ENCODE measurements around the gene CTAGE9. TPM values are rescaled to one million over a fixed set of nuclear protein-coding genes. Genes with fewer than 3 reads are reported as not detected.

CTAGE9 gene
- total RNA-seq, 1 experiment from 2014 or later = 0.15 TPM

DNA sequence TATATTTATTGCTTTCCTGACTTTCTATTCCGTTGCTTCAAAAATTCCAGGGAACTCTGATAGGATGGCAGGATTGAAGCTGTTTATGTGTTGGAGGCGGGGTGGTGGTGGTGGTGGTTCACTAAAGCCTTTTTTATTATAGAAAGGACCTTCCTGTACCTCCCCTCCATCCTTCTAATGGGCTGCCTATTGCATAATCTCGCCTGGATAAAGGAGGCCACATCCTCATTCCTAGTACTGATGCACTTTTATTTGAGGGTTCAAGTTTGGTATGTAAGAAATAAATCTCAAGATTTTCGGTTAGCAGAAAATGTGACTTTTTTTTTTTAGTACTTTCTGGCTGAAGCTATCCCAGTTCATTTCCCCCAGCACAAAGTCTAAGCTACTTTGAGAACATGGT lies 18.7 kb upstream of the CTAGE9 start:
- Histone ChIP-seq H3K27ac (ENCODE audit: low read length) (no peak overlapping the region), H3K4me1 (ENCODE audit: control insufficient read depth, insufficient read depth, low read length) (no peaks in the 10 kb centered on the region), H3K9me3 (ENCODE audit: control insufficient read depth, insufficient read depth, low read depth, low read length) (no peaks in the 10 kb centered on the region), H3K4me3 (ENCODE audit: low read depth in 2 of 2, low read length in 2 of 2) (no peak overlapping the region), H3K27me3 (ENCODE audit: control insufficient read depth, insufficient read depth, low read length) (no peaks in the 10 kb centered on the region), H3K36me3 (ENCODE audit: control insufficient read depth, insufficient read depth, low read length) (no peaks in the 10 kb centered on the region)
- intact Hi-C loops (cut with micrococcal nuclease; ENCODE audit: unreplicated experiment) (no loop called here), in situ Hi-C loops (cut with HindIII; ENCODE audit: low pct_unique_long_range_greater_than_20kb, low sequenced_read_pairs) (no loop called here)
- ChIA-PET POLR2A (no interaction called here), CTCF (no interaction called here)
- TF ChIP-seq, protein P1, sequence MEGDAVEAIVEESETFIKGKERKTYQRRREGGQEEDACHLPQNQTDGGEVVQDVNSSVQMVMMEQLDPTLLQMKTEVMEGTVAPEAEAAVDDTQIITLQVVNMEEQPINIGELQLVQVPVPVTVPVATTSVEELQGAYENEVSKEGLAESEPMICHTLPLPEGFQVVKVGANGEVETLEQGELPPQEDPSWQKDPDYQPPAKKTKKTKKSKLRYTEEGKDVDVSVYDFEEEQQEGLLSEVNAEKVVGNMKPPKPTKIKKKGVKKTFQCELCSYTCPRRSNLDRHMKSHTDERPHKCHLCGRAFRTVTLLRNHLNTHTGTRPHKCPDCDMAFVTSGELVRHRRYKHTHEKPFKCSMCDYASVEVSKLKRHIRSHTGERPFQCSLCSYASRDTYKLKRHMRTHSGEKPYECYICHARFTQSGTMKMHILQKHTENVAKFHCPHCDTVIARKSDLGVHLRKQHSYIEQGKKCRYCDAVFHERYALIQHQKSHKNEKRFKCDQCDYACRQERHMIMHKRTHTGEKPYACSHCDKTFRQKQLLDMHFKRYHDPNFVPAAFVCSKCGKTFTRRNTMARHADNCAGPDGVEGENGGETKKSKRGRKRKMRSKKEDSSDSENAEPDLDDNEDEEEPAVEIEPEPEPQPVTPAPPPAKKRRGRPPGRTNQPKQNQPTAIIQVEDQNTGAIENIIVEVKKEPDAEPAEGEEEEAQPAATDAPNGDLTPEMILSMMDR (IDR thresholded peaks at IDR 0.05) = no peak
- no peak for TF ChIP-seq SIN3A (IDR thresholded peaks at IDR 0.05; ENCODE audit: borderline replicate concordance, insufficient read depth, low read depth, low read length)
- TF ChIP-seq POLR2AphosphoS5 (IDR thresholded peaks at IDR 0.05; ENCODE audit: low read depth, low read length) = no peak
- TF ChIP-seq, protein P2, sequence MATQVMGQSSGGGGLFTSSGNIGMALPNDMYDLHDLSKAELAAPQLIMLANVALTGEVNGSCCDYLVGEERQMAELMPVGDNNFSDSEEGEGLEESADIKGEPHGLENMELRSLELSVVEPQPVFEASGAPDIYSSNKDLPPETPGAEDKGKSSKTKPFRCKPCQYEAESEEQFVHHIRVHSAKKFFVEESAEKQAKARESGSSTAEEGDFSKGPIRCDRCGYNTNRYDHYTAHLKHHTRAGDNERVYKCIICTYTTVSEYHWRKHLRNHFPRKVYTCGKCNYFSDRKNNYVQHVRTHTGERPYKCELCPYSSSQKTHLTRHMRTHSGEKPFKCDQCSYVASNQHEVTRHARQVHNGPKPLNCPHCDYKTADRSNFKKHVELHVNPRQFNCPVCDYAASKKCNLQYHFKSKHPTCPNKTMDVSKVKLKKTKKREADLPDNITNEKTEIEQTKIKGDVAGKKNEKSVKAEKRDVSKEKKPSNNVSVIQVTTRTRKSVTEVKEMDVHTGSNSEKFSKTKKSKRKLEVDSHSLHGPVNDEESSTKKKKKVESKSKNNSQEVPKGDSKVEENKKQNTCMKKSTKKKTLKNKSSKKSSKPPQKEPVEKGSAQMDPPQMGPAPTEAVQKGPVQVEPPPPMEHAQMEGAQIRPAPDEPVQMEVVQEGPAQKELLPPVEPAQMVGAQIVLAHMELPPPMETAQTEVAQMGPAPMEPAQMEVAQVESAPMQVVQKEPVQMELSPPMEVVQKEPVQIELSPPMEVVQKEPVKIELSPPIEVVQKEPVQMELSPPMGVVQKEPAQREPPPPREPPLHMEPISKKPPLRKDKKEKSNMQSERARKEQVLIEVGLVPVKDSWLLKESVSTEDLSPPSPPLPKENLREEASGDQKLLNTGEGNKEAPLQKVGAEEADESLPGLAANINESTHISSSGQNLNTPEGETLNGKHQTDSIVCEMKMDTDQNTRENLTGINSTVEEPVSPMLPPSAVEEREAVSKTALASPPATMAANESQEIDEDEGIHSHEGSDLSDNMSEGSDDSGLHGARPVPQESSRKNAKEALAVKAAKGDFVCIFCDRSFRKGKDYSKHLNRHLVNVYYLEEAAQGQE (IDR thresholded peaks at IDR 0.05; ENCODE audit: insufficient read depth in 1 of 2, low read depth in 2 of 2, low read length in 1 of 2) = no peak
- TF ChIP-seq TCF7L2 (IDR thresholded peaks at IDR 0.05; ENCODE audit: low read depth, low read length) = no peak
- DNase-seq (ENCODE audit: low read depth, low spot score) (no peak), ATAC-seq (no peak)
- BruUV-seq (replicated peaks) = no TSS peak

DNA sequence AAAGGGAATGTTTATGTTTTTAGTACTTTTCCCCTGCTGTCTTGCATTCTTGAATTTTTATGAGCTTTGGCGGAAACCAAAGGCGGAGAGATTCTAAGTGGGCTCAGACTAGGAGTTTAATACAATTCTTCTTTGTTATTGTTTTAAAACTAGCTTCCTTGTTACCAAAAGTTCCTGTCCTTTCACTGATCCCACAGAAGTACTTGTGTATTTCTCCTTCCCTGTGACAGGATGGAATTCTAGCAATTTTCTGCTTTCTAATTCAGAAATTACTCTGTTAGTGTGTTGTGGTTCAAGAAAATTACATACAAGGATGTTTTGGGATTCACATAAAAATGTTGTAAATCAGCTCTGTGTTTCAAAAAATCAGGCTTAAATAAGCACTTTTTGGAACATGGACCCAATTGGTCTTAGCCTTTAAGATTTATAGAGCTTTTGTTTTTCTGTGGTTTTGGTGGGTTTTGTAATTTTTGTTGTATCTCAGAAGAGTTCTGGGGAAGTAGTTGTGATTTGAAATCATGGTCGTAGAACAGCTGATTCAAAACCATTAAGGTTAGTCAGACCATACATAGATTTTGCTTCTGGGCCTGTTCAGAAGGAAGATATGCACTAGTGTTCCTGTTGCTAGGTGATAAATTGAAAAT lies 17.6 kb upstream of the CTAGE9 start:
- no peak overlapping the region for H3K4me3 ChIP-seq (ENCODE audit: low read depth in 2 of 2, low read length in 2 of 2)
- BruUV-seq (replicated peaks) = no TSS peak
- CTCF ChIA-PET = no interaction called here
- H3K27ac ChIP-seq (ENCODE audit: low read length) = no peak overlapping the region
- ATAC-seq (no peak), DNase-seq (ENCODE audit: low read depth, low spot score) (no peak)
- intact Hi-C loops (cut with micrococcal nuclease; ENCODE audit: unreplicated experiment) (no loop called here), in situ Hi-C loops (cut with HindIII; ENCODE audit: low pct_unique_long_range_greater_than_20kb, low sequenced_read_pairs) (no loop called here)
- H3K9me3 ChIP-seq (ENCODE audit: control insufficient read depth, insufficient read depth, low read depth, low read length) = no peaks in the 10 kb centered on the region
- TF ChIP-seq, protein P1 (IDR thresholded peaks at IDR 0.05) = no peak
- TF ChIP-seq TCF7L2 (IDR thresholded peaks at IDR 0.05; ENCODE audit: low read depth, low read length) = no peak
- TF ChIP-seq POLR2AphosphoS5 (IDR thresholded peaks at IDR 0.05; ENCODE audit: low read depth, low read length) = no peak
- TF ChIP-seq SIN3A (IDR thresholded peaks at IDR 0.05; ENCODE audit: borderline replicate concordance, insufficient read depth, low read depth, low read length) = no peak
- TF ChIP-seq, protein P2 (IDR thresholded peaks at IDR 0.05; ENCODE audit: insufficient read depth in 1 of 2, low read depth in 2 of 2, low read length in 1 of 2) = no peak
- H3K4me1 ChIP-seq (ENCODE audit: control insufficient read depth, insufficient read depth, low read length) = no peaks in the 10 kb centered on the region
- H3K27me3 ChIP-seq (ENCODE audit: control insufficient read depth, insufficient read depth, low read length) = no peaks in the 10 kb centered on the region
- no peaks in the 10 kb centered on the region for H3K36me3 ChIP-seq (ENCODE audit: control insufficient read depth, insufficient read depth, low read length)
- POLR2A ChIA-PET = no interaction called here
